Measurements from ENCODE around the gene ST7L. TPM values are rescaled to one million over a fixed set of nuclear protein-coding genes. Genes with fewer than 3 reads are reported as not detected.

ST7L gene
- total RNA-seq, 4 donors from 2014 or later, result 13.8 to 25.2 (median 24.4) TPM

DNA sequence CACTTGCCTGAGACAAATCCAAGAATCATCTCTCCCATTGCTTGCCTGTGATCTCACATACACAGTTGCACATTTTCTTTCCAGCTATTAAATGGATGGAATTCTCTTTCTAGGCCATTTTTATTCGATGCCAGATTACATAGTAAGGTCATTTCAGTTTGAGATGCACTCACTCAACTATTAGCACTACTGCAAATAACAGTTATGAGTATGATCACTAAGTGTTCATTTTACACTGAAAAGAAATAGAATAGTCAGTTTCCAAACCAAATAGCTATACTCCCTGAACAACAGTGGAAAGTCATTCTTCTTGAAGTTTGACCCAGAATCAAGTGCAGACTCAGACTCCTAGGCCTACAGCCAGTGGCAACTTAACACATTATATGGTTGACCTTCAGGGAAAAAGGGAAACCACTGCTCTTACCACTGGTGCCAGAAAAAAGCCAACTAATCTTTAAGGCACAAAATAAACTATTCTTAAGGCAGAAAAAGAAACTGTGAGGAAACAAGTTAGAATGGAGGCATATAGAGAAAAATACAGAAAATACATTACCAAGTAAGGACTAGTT lies 78.6 kb downstream of the ST7L start:
- no peak overlapping the region for H3K4me3 ChIP-seq (ENCODE audit: low read depth, poor library complexity, severe bottlenecking)
- no peak for DNase-seq (ENCODE audit: low spot score in 2 of 2)
- WGBS, 2 donors, result 58 to 62% methylated on average over 1 of the region's 1 CpG
- intact Hi-C loops (cut with DNase I; ENCODE audit: low total_unique reads), result no loop called here
- TF ChIP-seq, protein P1, sequence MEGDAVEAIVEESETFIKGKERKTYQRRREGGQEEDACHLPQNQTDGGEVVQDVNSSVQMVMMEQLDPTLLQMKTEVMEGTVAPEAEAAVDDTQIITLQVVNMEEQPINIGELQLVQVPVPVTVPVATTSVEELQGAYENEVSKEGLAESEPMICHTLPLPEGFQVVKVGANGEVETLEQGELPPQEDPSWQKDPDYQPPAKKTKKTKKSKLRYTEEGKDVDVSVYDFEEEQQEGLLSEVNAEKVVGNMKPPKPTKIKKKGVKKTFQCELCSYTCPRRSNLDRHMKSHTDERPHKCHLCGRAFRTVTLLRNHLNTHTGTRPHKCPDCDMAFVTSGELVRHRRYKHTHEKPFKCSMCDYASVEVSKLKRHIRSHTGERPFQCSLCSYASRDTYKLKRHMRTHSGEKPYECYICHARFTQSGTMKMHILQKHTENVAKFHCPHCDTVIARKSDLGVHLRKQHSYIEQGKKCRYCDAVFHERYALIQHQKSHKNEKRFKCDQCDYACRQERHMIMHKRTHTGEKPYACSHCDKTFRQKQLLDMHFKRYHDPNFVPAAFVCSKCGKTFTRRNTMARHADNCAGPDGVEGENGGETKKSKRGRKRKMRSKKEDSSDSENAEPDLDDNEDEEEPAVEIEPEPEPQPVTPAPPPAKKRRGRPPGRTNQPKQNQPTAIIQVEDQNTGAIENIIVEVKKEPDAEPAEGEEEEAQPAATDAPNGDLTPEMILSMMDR (IDR thresholded peaks at IDR 0.05), result no peak
- TF ChIP-seq POLR2A (IDR thresholded peaks at IDR 0.05), result no peak

DNA sequence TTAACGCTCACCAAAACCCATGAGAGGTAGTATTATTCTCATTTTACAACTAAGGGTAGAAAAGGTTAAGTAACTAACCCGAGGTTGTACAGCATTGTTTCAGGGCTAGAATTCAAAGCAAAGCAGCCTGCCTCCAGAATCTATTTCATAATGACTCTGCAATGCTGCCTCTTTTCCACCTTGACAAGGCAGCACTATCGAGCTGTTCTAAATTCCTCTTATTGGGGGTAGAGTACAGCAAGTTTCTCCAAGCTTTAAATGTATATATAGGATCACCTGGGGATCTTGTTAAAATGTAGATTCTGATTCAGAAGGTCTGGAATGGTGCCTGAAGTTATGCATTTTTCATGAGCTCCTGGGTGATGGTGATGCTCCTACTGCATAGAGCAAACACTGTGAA lies 80.1 kb downstream of the ST7L start:
- H3K4me3 ChIP-seq (ENCODE audit: low read depth, poor library complexity, severe bottlenecking), result no peak overlapping the region
- no peak for TF ChIP-seq POLR2A (IDR thresholded peaks at IDR 0.05)
- TF ChIP-seq, protein P1 (IDR thresholded peaks at IDR 0.05), result no peak
- intact Hi-C loops (cut with DNase I; ENCODE audit: low total_unique reads), result no loop called here
- DNase-seq (ENCODE audit: low spot score in 2 of 2), result no peak
- 90% methylated on average over 3 of the region's 3 CpGs for WGBS, 2 donors

DNA sequence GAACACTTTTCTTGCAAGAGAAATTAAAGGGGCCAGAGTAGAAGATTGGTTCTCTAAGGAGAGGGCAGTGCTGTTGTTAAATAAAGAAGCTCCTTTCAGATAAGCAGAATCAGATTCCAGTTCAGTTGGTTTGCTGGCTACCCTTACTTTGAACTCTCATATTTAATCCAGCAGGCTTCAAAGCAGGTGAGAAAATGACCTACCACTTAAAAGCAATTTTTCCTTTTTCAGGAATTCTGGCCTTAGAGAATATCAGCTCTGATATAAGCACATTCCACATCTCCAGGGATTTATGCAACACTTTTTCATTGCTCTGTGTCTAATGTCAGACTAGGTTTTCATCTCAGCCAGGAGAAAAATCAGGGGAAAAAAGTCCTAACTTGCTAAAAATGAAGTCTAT lies 81.5 kb downstream of the ST7L start:
- H3K4me3 ChIP-seq (ENCODE audit: low read depth, poor library complexity, severe bottlenecking), result no peak overlapping the region
- TF ChIP-seq POLR2A (IDR thresholded peaks at IDR 0.05), result no peak
- intact Hi-C loops (cut with DNase I; ENCODE audit: low total_unique reads), result no loop called here
- DNase-seq (ENCODE audit: low spot score in 2 of 2), result no peak

DNA sequence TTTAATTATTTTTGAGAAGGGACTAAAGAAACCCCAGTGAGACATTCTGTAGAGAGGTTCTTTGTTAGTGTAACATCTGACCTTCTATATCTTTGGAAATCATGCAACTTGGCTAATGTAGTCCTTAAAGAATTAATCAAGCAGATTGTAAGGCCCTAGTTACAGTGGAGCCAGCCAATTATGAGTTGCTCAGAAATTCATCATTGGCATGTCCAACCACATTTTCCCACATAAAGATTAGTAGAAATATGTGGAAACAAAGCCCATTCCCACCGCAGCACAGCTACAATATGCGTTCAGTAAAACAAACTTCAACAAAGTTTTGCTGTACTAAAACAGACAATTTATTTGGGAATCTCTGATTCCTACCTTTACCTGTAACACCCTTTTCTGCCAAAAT lies 82.4 kb downstream of the ST7L start:
- no peak overlapping the region for H3K4me3 ChIP-seq (ENCODE audit: low read depth, poor library complexity, severe bottlenecking)
- no peak for TF ChIP-seq POLR2A (IDR thresholded peaks at IDR 0.05)
- TF ChIP-seq, protein P1 (IDR thresholded peaks at IDR 0.05), result no peak
- no peak for DNase-seq (ENCODE audit: low spot score in 2 of 2)
- intact Hi-C loops (cut with DNase I; ENCODE audit: low total_unique reads), result no loop called here
- 74 to 82% methylated on average over 2 of the region's 2 CpGs for WGBS, 2 donors

GRCh38 chr1:112533029-112533428 lies 85.9 kb downstream of the ST7L start:
- no peak for TF ChIP-seq POLR2A (IDR thresholded peaks at IDR 0.05)
- TF ChIP-seq, protein P1 (IDR thresholded peaks at IDR 0.05), result no peak
- H3K4me3 ChIP-seq (ENCODE audit: low read depth, poor library complexity, severe bottlenecking), result no peak overlapping the region
- intact Hi-C loops (cut with DNase I; ENCODE audit: low total_unique reads), result no loop called here
- no peak for DNase-seq (ENCODE audit: low spot score in 2 of 2)
- WGBS, 2 donors, result 88 to 90% methylated on average over 6 of the region's 6 CpGs

DNA sequence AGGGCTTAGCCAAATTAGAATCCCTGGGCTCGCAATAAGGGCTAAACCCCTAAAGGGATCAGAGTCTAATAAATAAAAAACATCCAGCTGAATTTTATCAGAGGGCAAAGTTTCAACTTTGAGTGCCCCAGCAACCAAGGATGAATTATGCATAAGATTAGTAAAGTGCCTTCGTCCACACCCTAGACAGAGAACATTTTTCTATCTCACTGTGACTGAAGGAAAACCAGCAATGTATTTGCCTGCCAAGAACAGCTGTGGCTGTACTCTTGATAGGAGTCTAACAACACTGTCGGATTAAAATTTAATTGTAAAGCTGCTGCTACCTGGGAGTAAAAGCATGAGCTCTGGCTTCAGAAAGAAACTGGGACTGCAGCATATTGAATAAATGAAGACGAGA lies 86.9 kb downstream of the ST7L start:
- DNase-seq (ENCODE audit: low spot score in 2 of 2), result no peak
- no peak overlapping the region for H3K4me3 ChIP-seq (ENCODE audit: low read depth, poor library complexity, severe bottlenecking)
- intact Hi-C loops (cut with DNase I; ENCODE audit: low total_unique reads), result no loop called here
- 57 to 70% methylated on average over 4 of the region's 4 CpGs for WGBS, 2 donors
- no peak for TF ChIP-seq POLR2A (IDR thresholded peaks at IDR 0.05)
- TF ChIP-seq, protein P1 (IDR thresholded peaks at IDR 0.05), result no peak

Measured in lower leg skin (tissue), 4 donors.